Measurements from ENCODE around the gene ADPRM.

Gene ADPRM

GRCh38 chr17:10742431-10742830 is 45.0 kb downstream of the ADPRM start:
- DNase-seq = no peak

- no peak for DNase-seq
These were observed 46.1 kb downstream of the ADPRM start for GRCh38 chr17:10743316-10744009.

- DNase-seq = no peak
These were observed 47.2 kb downstream of the ADPRM start for GRCh38 chr17:10744501-10745000.

- no peak for DNase-seq
These were observed 47.8 kb downstream of the ADPRM start for GRCh38 chr17:10745231-10745630.

GRCh38 chr17:10748531-10749181 is 51.3 kb downstream of the ADPRM start:
- no peak for DNase-seq

- no peak for DNase-seq
These were observed 52.8 kb downstream of the ADPRM start for GRCh38 chr17:10750210-10750609.

- no peak for DNase-seq
These were observed 54.2 kb downstream of the ADPRM start for GRCh38 chr17:10751563-10751962.

- DNase-seq = no peak
These were observed 55.3 kb downstream of the ADPRM start for GRCh38 chr17:10752696-10753095.

GRCh38 chr17:10754109-10754508 is 56.7 kb downstream of the ADPRM start:
- DNase-seq = no peak

GRCh38 chr17:10754861-10755591 is 57.6 kb downstream of the ADPRM start:
- DNase-seq = no peak

- no peak for DNase-seq
These were observed 58.3 kb downstream of the ADPRM start for GRCh38 chr17:10755592-10756127.

- DNase-seq = no peak
These were observed 58.8 kb downstream of the ADPRM start for GRCh38 chr17:10756185-10756584.

- no peak for DNase-seq
These were observed 59.2 kb downstream of the ADPRM start for GRCh38 chr17:10756619-10757018.

GRCh38 chr17:10757067-10757466 is 59.7 kb downstream of the ADPRM start:
- no peak for DNase-seq

GRCh38 chr17:10757647-10758046 is 60.3 kb downstream of the ADPRM start:
- no peak for DNase-seq

- DNase-seq = no peak
These were observed 60.7 kb downstream of the ADPRM start for GRCh38 chr17:10758062-10758461.

All from right forelimb (tissue), 1 donor.